ENCODE measurements around the gene AFF3.

DNA sequence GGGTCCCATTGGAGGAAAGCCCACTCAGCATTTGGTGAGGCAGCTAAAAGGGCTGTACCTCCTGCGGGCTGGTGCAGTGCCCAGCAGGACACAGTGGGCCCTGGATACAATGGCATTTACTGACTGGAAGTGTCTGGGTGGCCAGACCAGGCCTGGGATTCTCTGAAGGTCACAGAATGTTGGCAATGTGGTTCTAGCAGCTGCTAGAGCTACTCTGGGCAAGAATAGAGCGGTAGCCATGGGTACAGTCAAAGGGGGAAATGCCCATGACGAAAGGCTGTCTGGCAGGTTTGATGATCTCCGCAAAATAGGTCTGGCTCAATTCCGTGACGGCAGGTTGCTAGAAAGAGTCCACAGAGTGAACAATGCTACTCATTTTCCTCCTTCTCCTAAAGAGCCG is 241.8 kb downstream of the AFF3 start:
- no peak for TF ChIP-seq CTCF (IDR thresholded peaks at IDR 0.05; ENCODE audit: low read length)
- no peak for TF ChIP-seq EZH2 (IDR thresholded peaks at IDR 0.05; ENCODE audit: borderline replicate concordance, low read length)

Measured in OCI-LY1 (cell line).